HepG2 (cell line): ENCODE results near the gene MTFR1L. TPM values are rescaled to one million over a fixed set of nuclear protein-coding genes. Genes with fewer than 3 reads are reported as not detected.

Experiments
- ATAC-seq: fragments of 200-7000 bp; cut with Tn5 transposase; 3 replicates; pipeline ENCODE4 v1.9.1; 2020; ENCODE audit warnings: mild to moderate bottlenecking, moderate library complexity
- BruUV-seq: library from RNA; stranded (reverse); fragments of 400-500 nt; replicated peaks from 2 replicates; lab custom pipeline; 2021; lab: Mats Ljungman, UMichigan
- CTCF ChIA-PET: fragments of 300-600 bp; formaldehyde crosslinking; extraction: SDS; loops from one replicate; lab custom pipeline; 2021; ENCODE audit warnings: low total read pairs, inconsistent platforms, low intra/inter-chr PET ratio; lab: Yijun Ruan, JAX
- POLR2A ChIA-PET: fragments of 350-600 bp; sonication (Branson Sonifier 250); formaldehyde crosslinking; loops from one replicate; lab custom pipeline; 2020; ENCODE audit warnings: antibody characterized with exemption, inconsistent platforms; lab: Yijun Ruan, JAX
- DNase-seq: peaks from one replicate; pipeline ENCODE4 v3.0.0-alpha.2; 2015; ENCODE audit warnings: low spot score
- FAIRE-seq: peaks from 3 replicates; lab custom pipeline; 2011; peaks lifted over from hg19 to GRCh38; lab: Jason Lieb, UNC
- H2AFZ ChIP-seq: one replicate; pipeline ENCODE4 v1.6.1; 2011; ENCODE audit warnings: low read length, inconsistent platforms
- H3K27ac ChIP-seq: fragments of 300-600 bp; 3 replicates; pipeline ENCODE4 v1.8.0; 2011; ENCODE audit warnings: mixed run types, mild to moderate bottlenecking, mixed read lengths, low read length, inconsistent platforms; ENCODE audit not compliant: insufficient read depth; ENCODE audit errors: extremely low read length
- H3K27me3 ChIP-seq, 2 experiments: fragments of 200-600 bp in 1 of 2; 2 replicates in 1 of 2; 3 replicates in 1 of 2; pipeline versions ENCODE4 v1.6.0 to v1.8.0; 2011; ENCODE audit warnings: low read length in 2 of 2, mild to moderate bottlenecking in 2 of 2, moderate library complexity in 2 of 2, inconsistent platforms in 1 of 2; ENCODE audit not compliant: insufficient read depth in 2 of 2, control insufficient read depth in 1 of 2
- H3K36me3 ChIP-seq, 2 experiments: fragments of 200-600 bp in 1 of 2; replicated peaks in 1 of 2; 2 replicates in 1 of 2; 3 replicates in 1 of 2; pipeline versions ENCODE4 v1.5.1 to v1.8.0; 2011; ENCODE audit warnings: low read length in 2 of 2, inconsistent platforms in 1 of 2; ENCODE audit not compliant: insufficient read depth in 2 of 2, control insufficient read depth in 1 of 2
- H3K4me1 ChIP-seq: 2 replicates; pipeline ENCODE4 v1.5.1; 2012; ENCODE audit warnings: low read length, inconsistent platforms; ENCODE audit not compliant: insufficient read depth
- H3K4me2 ChIP-seq: 2 replicates; pipeline ENCODE4 v1.6.0; 2011; ENCODE audit warnings: low read depth, low read length, inconsistent platforms
- H3K4me3 ChIP-seq, 3 experiments: fragments of 200-600 bp in 1 of 3; sonication (generic), shearing (Covaris generic) in 1 of 3; replicated peaks in 1 of 3; 2 replicates each; pipeline ENCODE4 v1.5.1; 2011 to 2016; ENCODE audit warnings: low read length in 3 of 3, inconsistent platforms in 2 of 3, low read depth in 2 of 3, mild to moderate bottlenecking in 2 of 3, control low read depth in 1 of 3, mixed read lengths in 1 of 3; ENCODE audit not compliant: insufficient read depth in 1 of 3
- H3K79me2 ChIP-seq: one replicate; pipeline ENCODE4 v1.6.1; 2011; ENCODE audit warnings: low read length, inconsistent platforms; ENCODE audit not compliant: insufficient read depth
- H3K9ac ChIP-seq: 2 replicates; pipeline ENCODE4 v1.6.0; 2011; ENCODE audit warnings: mild to moderate bottlenecking, low read depth, low read length, inconsistent platforms; ENCODE audit not compliant: insufficient read depth
- H3K9me3 ChIP-seq: 2 replicates; pipeline ENCODE4 v1.5.1; 2012; ENCODE audit warnings: mild to moderate bottlenecking, low read length
- H4K20me1 ChIP-seq: 2 replicates; pipeline ENCODE4 v1.6.0; 2011; ENCODE audit warnings: inconsistent platforms, mild to moderate bottlenecking, low read length, moderate library complexity; ENCODE audit not compliant: insufficient read depth
- BATF2 ChIP-seq: sonication (generic); formaldehyde crosslinking; IDR thresholded peaks from 2 replicates; pipeline ENCODE4 v1.8.0; 2022; ENCODE audit warnings: mild to moderate bottlenecking, missing genetic modification reagents, moderate library complexity
- MED8 ChIP-seq: sonication (generic); formaldehyde crosslinking; IDR thresholded peaks from 2 replicates; pipeline ENCODE4 v1.8.1; 2023; ENCODE audit warnings: mild to moderate bottlenecking, missing genetic modification reagents; ENCODE audit not compliant: insufficient replicate concordance
- MIXL1 ChIP-seq: IDR thresholded peaks from 2 replicates; pipeline ENCODE4 v1.6.1; 2016
- NCOR1 ChIP-seq: fragments of 200-600 bp; sonication (generic); IDR thresholded peaks from 2 replicates; pipeline ENCODE4 v1.7.0; 2017; ENCODE audit warnings: antibody characterized with exemption, low read length, borderline replicate concordance
- SRSF4 ChIP-seq: fragments of 200-400 bp; formaldehyde crosslinking; IDR thresholded peaks from one replicate; pipeline ENCODE4 v1.6.1; 2018; ENCODE audit warnings: mild to moderate bottlenecking, low read depth, low read length, moderate library complexity; ENCODE audit not compliant: poor library complexity, severe bottlenecking
- SSRP1 ChIP-seq: IDR thresholded peaks from 2 replicates; pipeline ENCODE4 v1.6.1; 2016; ENCODE audit warnings: control low read depth
- TOE1 ChIP-seq: sonication (generic); formaldehyde crosslinking; IDR thresholded peaks from 2 replicates; pipeline ENCODE4 v1.4.0; 2020; ENCODE audit warnings: mild to moderate bottlenecking, missing genetic modification reagents
- YY1 ChIP-seq: IDR thresholded peaks from 2 replicates; pipeline ENCODE4 v1.6.1; 2011; ENCODE audit warnings: low read length, low read depth, moderate library complexity, mild to moderate bottlenecking; ENCODE audit not compliant: insufficient read depth, insufficient replicate concordance
- ZMYM3 ChIP-seq: sonication (generic); formaldehyde crosslinking; IDR thresholded peaks from 2 replicates; pipeline ENCODE4 v1.5.1; 2020; ENCODE audit warnings: mild to moderate bottlenecking, missing genetic modification reagents
- ZNF383 ChIP-seq: sonication (generic); formaldehyde crosslinking; IDR thresholded peaks from 2 replicates; pipeline ENCODE4 v1.4.0; 2020; ENCODE audit warnings: missing genetic modification reagents, mild to moderate bottlenecking, borderline replicate concordance
- ZNF441 ChIP-seq: sonication (generic); formaldehyde crosslinking; IDR thresholded peaks from 2 replicates; pipeline ENCODE4 v1.7.0; 2021; ENCODE audit warnings: missing genetic modification reagents, borderline replicate concordance
- ZNF768 ChIP-seq: sonication (generic); formaldehyde crosslinking; IDR thresholded peaks from 2 replicates; pipeline ENCODE4 v1.4.0; 2020; ENCODE audit warnings: missing genetic modification reagents
- ZNF776 ChIP-seq: sonication (generic); formaldehyde crosslinking; IDR thresholded peaks from 2 replicates; pipeline ENCODE4 v1.4.0; 2020; ENCODE audit warnings: mild to moderate bottlenecking, missing genetic modification reagents
- ZSCAN22 ChIP-seq: sonication (generic); formaldehyde crosslinking; IDR thresholded peaks from 2 replicates; pipeline ENCODE4 v1.4.0; 2020; ENCODE audit warnings: mild to moderate bottlenecking, missing genetic modification reagents
- WGBS: methylation state at CpG from one replicate; pipeline ENCODE4 v1.1.6; 2017; ENCODE audit warnings: low lambda C conversion rate; 5-methylcytosine and 5-hydroxymethylcytosine counted together
- in situ Hi-C: cut with HindIII; loops from 2 replicates; pipeline ENCODE4 v1.10.0; 2017; ENCODE audit warnings: low pct_unique_long_range_greater_than_20kb; ENCODE audit not compliant: extremely low pct_ligation_motif_present
- intact Hi-C: fragments of 100-400 bp; cut with micrococcal nuclease; formaldehyde crosslinking; loops from one replicate; pipeline ENCODE4 v1.10.0; 2022; ENCODE audit not compliant: unreplicated experiment
- polyA plus RNA-seq, 8 experiments: library from polyadenylated mRNA; depleted of rRNA in 3 of 8; stranded (reverse) in 7 of 8; unstranded in 1 of 8; fragments of >200 nt; fragmentation: Illumina TruSeq in 4 of 8; extraction: Trizol in 4 of 8; gene quantifications; 2 replicates each; pipeline versions ENCODE4 v1.2.1 to v1.2.3, GENCODE V29; 2011 to 2016; ENCODE audit warnings: low read depth in 4 of 8, missing spikeins in 1 of 8, mixed read lengths in 1 of 8; ENCODE audit not compliant: insufficient read depth in 1 of 8
- total RNA-seq, 5 experiments: library from RNA; depleted of rRNA; stranded (reverse); fragments of >200 nt; fragmentation: Illumina TruSeq; extraction: Trizol; gene quantifications; 2 replicates each; pipeline ENCODE4 v1.2.3, GENCODE V29; 2016; ENCODE audit warnings: low read depth in 1 of 5

The MTFR1L gene
- total and polyA plus RNA-seq, 2 of the 13 experiments (the other 11 are each of a cell fraction or from before 2014, with no cell fraction given): 38.0 to 55.7 TPM

GRCh38 chr1:25874209-25874608 lies 54.5 kb downstream of the MTFR1L start:
- peaks cover 71% of the 10 kb centered on the region for H3K4me1 ChIP-seq
- H3K9ac ChIP-seq: peak overlapping the region; percentile 67
- H3K27ac ChIP-seq: peak overlapping the region; percentile 79
- H3K4me2 ChIP-seq: peak overlapping the region; percentile 79
- no peak overlapping the region for H2AFZ ChIP-seq
- ATAC-seq (no peak), DNase-seq (no peak)
- H3K4me3 ChIP-seq: peak overlapping the region; percentile 69 to 95 (median 70)
- CTCF ChIA-PET: no interaction called here
- intact Hi-C loops: loop anchor here (2.0 kb wide), 1 partner anchor 17 kb away; no protein-coding TSS in a partner anchor
- TF ChIP-seq ZMYM3 (CRISPR knock-in tag) (peak; percentile 63), SSRP1 (CRISPR knock-in tag) (no peak), TOE1 (no peak), ZNF768 (CRISPR knock-in tag) (peak; percentile 94)
- TF ChIP-seq, all 625 proteins: peak for 2
- no TSS peak for BruUV-seq
- H3K27me3 ChIP-seq: no peaks in the 10 kb centered on the region; a peak in 1 of 5 replicates
- WGBS: 76% methylated on average over 3 of the region's 3 CpGs
- FAIRE-seq: no peak
- H4K20me1 ChIP-seq: no peaks in the 10 kb centered on the region
- peaks cover 22% of the 10 kb centered on the region for H3K79me2 ChIP-seq
- H3K9me3 ChIP-seq: no peaks in the 10 kb centered on the region
- in situ Hi-C loops: no loop called here
- POLR2A ChIA-PET: interaction anchor here (2.1 to 2.7 kb wide), 2 partner anchors 12 to 123 kb away, joined by 15 to 32 read pairs; partner anchors contain the start of gene PAFAH2
- no peaks in the 10 kb centered on the region for H3K36me3 ChIP-seq

- no peaks in the 10 kb centered on the region for H4K20me1 ChIP-seq
- H3K27ac ChIP-seq: peak overlapping the region; percentile 79
- in situ Hi-C loops (no loop called here), intact Hi-C loops (loop anchor here (2.0 kb wide), 1 partner anchor 16 kb away; no protein-coding TSS in a partner anchor)
- ATAC-seq (peak; percentile 4; the same call in 2 of the 3 replicates), FAIRE-seq (no peak), DNase-seq (no peak)
- CTCF ChIA-PET: no interaction called here
- H3K36me3 ChIP-seq: no peaks in the 10 kb centered on the region
- no peaks in the 10 kb centered on the region for H3K9me3 ChIP-seq
- H2AFZ ChIP-seq: no peak overlapping the region
- H3K4me3 ChIP-seq: peak overlapping the region; percentile 69 to 95 (median 70)
- POLR2A ChIA-PET: interaction anchor here (1.0 to 2.7 kb wide), 9 partner anchors 7 to 123 kb away, joined by 3 to 32 read pairs (median 5); partner anchors contain the start of gene PAFAH2
- WGBS: 0% methylated on average over 4 of the region's 8 CpGs
- H3K4me2 ChIP-seq: peak overlapping the region; percentile 79
- H3K4me1 ChIP-seq: peaks cover 71% of the 10 kb centered on the region
- TSS peak; percentile 34 for BruUV-seq
- H3K9ac ChIP-seq: peak overlapping the region; percentile 67
- H3K79me2 ChIP-seq: peaks cover 22% of the 10 kb centered on the region
- H3K27me3 ChIP-seq: no peaks in the 10 kb centered on the region; a peak in 1 of 5 replicates
- TF ChIP-seq YY1 (no peak), ZNF383 (CRISPR knock-in tag) (no peak), MED8 (CRISPR knock-in tag) (no peak), NCOR1 (no peak), MIXL1 (CRISPR knock-in tag) (no peak), ZSCAN22 (CRISPR knock-in tag) (no peak), ZNF441 (CRISPR knock-in tag) (no peak; the same call in 1 of the 2 replicates), BATF2 (CRISPR knock-in tag) (no peak), SRSF4 (no peak), ZNF776 (CRISPR knock-in tag) (no peak)
Observed at GRCh38 chr1:25874635-25875153, 54.9 kb downstream of the MTFR1L start.
